ENCODE measurements around the gene PEX12.

PEX12 gene

DNA sequence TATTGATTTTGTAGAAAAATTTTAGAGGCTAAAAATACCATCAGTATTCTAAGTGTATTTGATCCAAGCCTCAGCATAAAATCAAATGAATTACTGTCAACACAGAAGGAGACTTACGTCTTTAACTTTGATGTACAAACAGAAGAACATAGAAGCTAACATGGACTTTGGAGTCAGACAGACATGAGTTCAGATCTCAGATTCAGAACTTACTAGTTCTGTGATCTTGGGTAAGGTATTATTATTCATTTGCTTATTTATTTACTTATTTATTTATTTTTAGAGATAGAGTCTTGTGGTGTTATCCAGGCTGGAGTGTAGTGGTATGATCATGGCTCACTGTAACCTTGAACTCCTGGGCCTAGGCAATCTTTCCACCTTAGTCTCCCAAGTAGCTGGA, 36.9 kb downstream of the PEX12 start:
- Histone ChIP-seq H3K9me3 (ENCODE audit: control insufficient read depth, low read length) (no peaks in the 10 kb centered on the region), H3K79me1 (replicated peaks; ENCODE audit: low read length, poor library complexity, severe bottlenecking) (no peaks in the 10 kb centered on the region), H2AK5ac (ENCODE audit: low read length, severe bottlenecking) (no peak overlapping the region), H3K18ac (ENCODE audit: low read depth in 1 of 2, low read length in 2 of 2) (no peak overlapping the region), H3K4me1 (ENCODE audit: control insufficient read depth, insufficient read depth, low read depth, low read length) (no peaks in the 10 kb centered on the region), H2AFZ (ENCODE audit: low read depth, low read length) (no peak overlapping the region), H3K9ac (ENCODE audit: low read length) (peak overlapping the region; percentile 86), H3K4ac (ENCODE audit: low read depth in 1 of 2, low read length in 2 of 2) (no peak overlapping the region), H2BK5ac (ENCODE audit: low read depth, low read length, poor library complexity, severe bottlenecking) (no peak overlapping the region), H4K91ac (ENCODE audit: low read length) (no peak overlapping the region), H2BK15ac (ENCODE audit: low read depth, poor library complexity, severe bottlenecking) (no peak overlapping the region), H3K23ac (ENCODE audit: low read length in 2 of 2) (no peak overlapping the region), H2BK120ac (ENCODE audit: low read depth, low read length) (no peak overlapping the region), H3K4me2 (ENCODE audit: low read length, poor library complexity, severe bottlenecking) (no peak overlapping the region), H4K8ac (ENCODE audit: low read length) (no peak overlapping the region), H3K4me3 (ENCODE audit: insufficient read depth in 1 of 2, low read depth in 1 of 2, low read length in 2 of 2) (peak overlapping the region in 1 of 2 experiments; percentile 68), H2BK12ac (ENCODE audit: low read length in 2 of 2) (no peak overlapping the region), H3K27me3 (ENCODE audit: control insufficient read depth in 1 of 2, insufficient read depth in 1 of 2, low read length in 2 of 2) (peaks cover 0 to 14% of the 10 kb centered on the region in 2 experiments), H3K36me3 (ENCODE audit: control insufficient read depth in 1 of 2, insufficient read depth in 2 of 2, low read depth in 1 of 2, low read length in 2 of 2) (no peaks in the 10 kb centered on the region), H3K14ac (ENCODE audit: low read length in 2 of 2) (no peak overlapping the region), H3K27ac (ENCODE audit: low read length, poor library complexity, severe bottlenecking) (no peak overlapping the region)
- no peak for DNase-seq
- WGBS: no CpG with 5 or more reads among the region's 1 CpG

- Histone ChIP-seq H3K4ac (ENCODE audit: low read depth in 1 of 2, low read length in 2 of 2) (no peak overlapping the region), H4K8ac (ENCODE audit: low read length) (peak overlapping the region; percentile 45), H3K79me1 (replicated peaks; ENCODE audit: low read length, poor library complexity, severe bottlenecking) (no peaks in the 10 kb centered on the region), H3K18ac (ENCODE audit: low read depth in 1 of 2, low read length in 2 of 2) (no peak overlapping the region), H3K36me3 (ENCODE audit: control insufficient read depth in 1 of 2, insufficient read depth in 2 of 2, low read depth in 1 of 2, low read length in 2 of 2) (no peaks in the 10 kb centered on the region), H3K27me3 (ENCODE audit: control insufficient read depth in 1 of 2, insufficient read depth in 1 of 2, low read length in 2 of 2) (peaks cover 0 to 14% of the 10 kb centered on the region in 2 experiments), H3K9ac (ENCODE audit: low read length) (peak overlapping the region; percentile 86), H2BK12ac (ENCODE audit: low read length in 2 of 2) (no peak overlapping the region), H2BK120ac (ENCODE audit: low read depth, low read length) (no peak overlapping the region), H4K91ac (ENCODE audit: low read length) (peak overlapping the region; percentile 43), H2AFZ (ENCODE audit: low read depth, low read length) (no peak overlapping the region), H2AK5ac (ENCODE audit: low read length, severe bottlenecking) (no peak overlapping the region), H3K4me3 (ENCODE audit: insufficient read depth in 1 of 2, low read depth in 1 of 2, low read length in 2 of 2) (peak overlapping the region in 1 of 2 experiments; percentile 68), H3K9me3 (ENCODE audit: control insufficient read depth, low read length) (no peaks in the 10 kb centered on the region), H3K4me1 (ENCODE audit: control insufficient read depth, insufficient read depth, low read depth, low read length) (no peaks in the 10 kb centered on the region), H2BK5ac (ENCODE audit: low read depth, low read length, poor library complexity, severe bottlenecking) (no peak overlapping the region), H3K23ac (ENCODE audit: low read length in 2 of 2) (no peak overlapping the region), H2BK15ac (ENCODE audit: low read depth, poor library complexity, severe bottlenecking) (no peak overlapping the region), H3K27ac (ENCODE audit: low read length, poor library complexity, severe bottlenecking) (no peak overlapping the region), H3K4me2 (ENCODE audit: low read length, poor library complexity, severe bottlenecking) (no peak overlapping the region), H3K14ac (ENCODE audit: low read length in 2 of 2) (no peak overlapping the region)
- WGBS: 83% methylated on average over 1 of the region's 8 CpGs
- DNase-seq: peak; percentile 53
Measured at GRCh38 chr17:35540589-35541404, 37.6 kb downstream of the PEX12 start.

DNA sequence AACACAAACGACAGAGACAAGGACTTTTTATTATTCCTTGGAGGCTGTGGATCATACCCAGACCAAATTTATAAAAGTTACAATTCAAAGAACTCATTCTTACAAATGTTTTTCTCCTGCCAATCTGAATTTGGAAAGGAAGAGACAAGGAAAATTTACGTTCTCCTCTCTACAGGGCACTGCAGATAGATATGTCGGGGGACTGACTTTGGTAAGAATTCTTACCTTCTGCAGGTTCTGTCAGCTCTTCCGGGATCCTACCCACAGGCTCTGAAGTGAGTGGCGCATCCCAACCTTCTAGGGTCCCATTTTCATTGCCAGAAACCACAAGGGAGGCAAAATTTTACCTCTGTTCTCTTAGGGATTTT, 38.7 kb downstream of the PEX12 start:
- no peak overlapping the region for H2BK120ac ChIP-seq (ENCODE audit: low read depth, low read length)
- no peak overlapping the region for H3K4me3 ChIP-seq (ENCODE audit: insufficient read depth in 1 of 2, low read depth in 1 of 2, low read length in 2 of 2)
- no peak overlapping the region for H3K4me2 ChIP-seq (ENCODE audit: low read length, poor library complexity, severe bottlenecking)
- H3K14ac ChIP-seq (ENCODE audit: low read length in 2 of 2): no peak overlapping the region
- H3K18ac ChIP-seq (ENCODE audit: low read depth in 1 of 2, low read length in 2 of 2): no peak overlapping the region
- no peak overlapping the region for H2BK15ac ChIP-seq (ENCODE audit: low read depth, poor library complexity, severe bottlenecking)
- H3K79me1 ChIP-seq (replicated peaks; ENCODE audit: low read length, poor library complexity, severe bottlenecking): no peaks in the 10 kb centered on the region
- no peak overlapping the region for H2AK5ac ChIP-seq (ENCODE audit: low read length, severe bottlenecking)
- no peak overlapping the region for H2BK5ac ChIP-seq (ENCODE audit: low read depth, low read length, poor library complexity, severe bottlenecking)
- H2AFZ ChIP-seq (ENCODE audit: low read depth, low read length): no peak overlapping the region
- H3K9me3 ChIP-seq (ENCODE audit: control insufficient read depth, low read length): no peaks in the 10 kb centered on the region
- H3K27ac ChIP-seq (ENCODE audit: low read length, poor library complexity, severe bottlenecking): no peak overlapping the region
- no peak overlapping the region for H4K8ac ChIP-seq (ENCODE audit: low read length)
- no peak overlapping the region for H3K23ac ChIP-seq (ENCODE audit: low read length in 2 of 2)
- H3K4ac ChIP-seq (ENCODE audit: low read depth in 1 of 2, low read length in 2 of 2): no peak overlapping the region
- H3K4me1 ChIP-seq (ENCODE audit: control insufficient read depth, insufficient read depth, low read depth, low read length): no peaks in the 10 kb centered on the region
- no peak overlapping the region for H4K91ac ChIP-seq (ENCODE audit: low read length)
- DNase-seq: no peak
- 56% methylated on average over 4 of the region's 5 CpGs for WGBS
- no peak overlapping the region for H2BK12ac ChIP-seq (ENCODE audit: low read length in 2 of 2)
- peaks cover 0 to 9% of the 10 kb centered on the region in 2 experiments for H3K27me3 ChIP-seq (ENCODE audit: control insufficient read depth in 1 of 2, insufficient read depth in 1 of 2, low read length in 2 of 2)
- H3K9ac ChIP-seq (ENCODE audit: low read length): peak overlapping the region; percentile 74
- no peaks in the 10 kb centered on the region for H3K36me3 ChIP-seq (ENCODE audit: control insufficient read depth in 1 of 2, insufficient read depth in 2 of 2, low read depth in 1 of 2, low read length in 2 of 2)

- no peak within 1 kb of the TSS for H3K14ac ChIP-seq (ENCODE audit: low read length in 2 of 2)
- no peak within 1 kb of the TSS for H3K18ac ChIP-seq (ENCODE audit: low read depth in 1 of 2, low read length in 2 of 2)
- H3K4me1 ChIP-seq (ENCODE audit: control insufficient read depth, insufficient read depth, low read depth, low read length): no peaks in the 10 kb centered on the region
- H3K4ac ChIP-seq (ENCODE audit: low read depth in 1 of 2, low read length in 2 of 2): no peak within 1 kb of the TSS
- no peak within 1 kb of the TSS for H2BK120ac ChIP-seq (ENCODE audit: low read depth, low read length)
- peak; percentile 3 for DNase-seq
- no peak within 1 kb of the TSS for H4K8ac ChIP-seq (ENCODE audit: low read length)
- WGBS: 83% methylated on average over 2 of the region's 2 CpGs
- H3K27ac ChIP-seq (ENCODE audit: low read length, poor library complexity, severe bottlenecking): no peak within 1 kb of the TSS
- H2BK15ac ChIP-seq (ENCODE audit: low read depth, poor library complexity, severe bottlenecking): no peak within 1 kb of the TSS
- no peak within 1 kb of the TSS for H3K23ac ChIP-seq (ENCODE audit: low read length in 2 of 2)
- peak within 1 kb of the TSS; percentile 33 for H3K9ac ChIP-seq (ENCODE audit: low read length)
- H3K4me2 ChIP-seq (ENCODE audit: low read length, poor library complexity, severe bottlenecking): no peak within 1 kb of the TSS
- H3K4me3 ChIP-seq (ENCODE audit: insufficient read depth in 1 of 2, low read depth in 1 of 2, low read length in 2 of 2): no peak within 1 kb of the TSS
- no peak within 1 kb of the TSS for H2BK5ac ChIP-seq (ENCODE audit: low read depth, low read length, poor library complexity, severe bottlenecking)
- no peaks in the 10 kb centered on the region for H3K9me3 ChIP-seq (ENCODE audit: control insufficient read depth, low read length)
- H3K36me3 ChIP-seq (ENCODE audit: control insufficient read depth in 1 of 2, insufficient read depth in 2 of 2, low read depth in 1 of 2, low read length in 2 of 2): no peaks in the 10 kb centered on the region
- no peak within 1 kb of the TSS for H2BK12ac ChIP-seq (ENCODE audit: low read length in 2 of 2)
- no peak within 1 kb of the TSS for H2AK5ac ChIP-seq (ENCODE audit: low read length, severe bottlenecking)
- H2AFZ ChIP-seq (ENCODE audit: low read depth, low read length): no peak within 1 kb of the TSS
- peaks cover 0 to 9% of the 10 kb centered on the region in 2 experiments for H3K27me3 ChIP-seq (ENCODE audit: control insufficient read depth in 1 of 2, insufficient read depth in 1 of 2, low read length in 2 of 2)
- no peak within 1 kb of the TSS for H4K91ac ChIP-seq (ENCODE audit: low read length)
- H3K79me1 ChIP-seq (replicated peaks; ENCODE audit: low read length, poor library complexity, severe bottlenecking): no peaks in the 10 kb centered on the region
Measured at GRCh38 chr17:35537601-35538141, 40.7 kb downstream of the PEX12 start, which contains the start of gene SLFN12L. Gene SLFN12L (minus strand): TSS chr17:35537678. CDS start chr17:35522364, 15,314 bp downstream.

All from mesenchymal stem cell (in vitro differentiated cells and primary cell).